ENCODE measurements around the gene KLKB1. TPM values are rescaled to one million over a fixed set of nuclear protein-coding genes. Genes with fewer than 3 reads are reported as not detected.

The KLKB1 gene
- polyA plus RNA-seq, 1 of the 3 experiments (the other 2 are of a cell fraction) = 0.12 TPM

GRCh38 chr4:186201010-186201409 lies 26.3 kb upstream of the KLKB1 start (continued):
- no peak for TF ChIP-seq CHD2 (IDR thresholded peaks at IDR 0.05; ENCODE audit: low read length, partially characterized antibody)
- TF ChIP-seq CTCF (IDR thresholded peaks at IDR 0.05) = no peak
- TF ChIP-seq MXI1 (IDR thresholded peaks at IDR 0.05; ENCODE audit: low read depth, low read length) = no peak
- no peak for TF ChIP-seq GATA2 (CRISPR knock-in tag; IDR thresholded peaks at IDR 0.05)
- TF ChIP-seq SIN3A (IDR thresholded peaks at IDR 0.05; ENCODE audit: borderline replicate concordance, low read depth, low read length) = no peak

DNA sequence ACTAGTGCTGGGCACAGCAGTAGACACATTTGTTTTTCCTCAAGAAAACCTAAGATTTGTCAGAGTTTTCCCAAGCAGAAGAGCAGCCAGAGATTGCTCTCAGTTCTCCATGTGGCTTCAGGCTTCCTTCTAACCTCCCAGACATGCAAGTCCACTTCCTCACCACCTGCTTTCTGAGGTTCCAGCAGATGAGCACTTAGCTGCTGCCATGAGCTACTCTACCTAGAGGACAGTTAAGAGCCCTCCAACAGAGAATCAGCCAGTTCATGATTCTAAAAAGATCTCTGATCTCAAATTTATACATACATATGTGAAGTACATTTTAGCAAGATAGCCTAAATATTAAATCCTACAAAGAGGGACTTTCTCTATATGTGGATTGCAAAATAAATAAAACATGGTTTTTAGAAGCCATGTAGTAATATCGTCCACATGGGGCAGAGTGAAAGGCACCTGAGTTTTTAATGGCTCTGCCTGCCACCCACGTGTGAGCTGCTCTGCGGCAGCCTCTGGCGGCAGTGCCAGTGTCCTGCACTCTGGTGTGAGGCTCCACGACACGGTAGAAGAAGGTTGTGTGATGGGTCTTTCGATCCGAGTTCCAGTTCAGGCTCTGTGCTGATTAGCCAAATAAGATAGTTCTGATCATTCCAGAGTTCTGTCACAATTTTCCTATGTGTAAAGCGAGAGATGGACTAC lies 25.6 kb upstream of the KLKB1 start:
- DNase-seq = peak; percentile 60
- Histone ChIP-seq H3K79me2 (ENCODE audit: insufficient read depth) (no peaks in the 10 kb centered on the region), H3K4me2 (no peak overlapping the region), H4K20me1 (ENCODE audit: insufficient read depth) (no peaks in the 10 kb centered on the region), H3K9ac (no peak overlapping the region), H3K4me3 (ENCODE audit: low read depth in 2 of 2, low read length in 1 of 2) (no peak overlapping the region), H3K9me2 (no peaks in the 10 kb centered on the region), H3F3A (replicated peaks; ENCODE audit: insufficient read depth) (peaks cover 28% of the 10 kb centered on the region), H3K9me3 (no peaks in the 10 kb centered on the region), H3K4me1 (ENCODE audit: control insufficient read depth in 1 of 2, insufficient read depth in 2 of 2, low read depth in 1 of 2, low read length in 1 of 2) (peaks cover 0 to 4% of the 10 kb centered on the region in 2 experiments; a peak in 1 of 4 replicates), H3K27ac (ENCODE audit: low read depth in 2 of 2, low read length in 1 of 2) (no peak overlapping the region), H3K36me3 (replicated peaks in 1 of 2; ENCODE audit: control insufficient read depth in 1 of 2, insufficient read depth in 2 of 2, low read length in 1 of 2) (peaks cover 5 to 23% of the 10 kb centered on the region in 2 experiments), H3K27me3 (ENCODE audit: insufficient read depth) (no peaks in the 10 kb centered on the region), H2AFZ (ENCODE audit: low read depth) (no peak overlapping the region)
- ChIA-PET CTCF (interaction anchor here (1.3 kb wide), 1 partner anchor 10 kb away, joined by 7 read pairs; the partner anchor contains the start of gene CYP4V2), POLR2A (interaction anchor here (1.0 kb wide), 1 partner anchor 10 kb away, joined by 4 read pairs; the partner anchor contains the start of gene CYP4V2)
- WGBS (ENCODE audit: low lambda C conversion rate) = 69% methylated on average over 4 of the region's 9 CpGs
- TF ChIP-seq YY1 (IDR thresholded peaks at IDR 0.05; ENCODE audit: low read depth) = no peak
- no peak for TF ChIP-seq JUND (IDR thresholded peaks at IDR 0.05)
- TF ChIP-seq MXI1 (IDR thresholded peaks at IDR 0.05; ENCODE audit: low read depth, low read length) = peak; percentile 51; the same call in 1 of the 2 replicates
- peak; percentile 45 for TF ChIP-seq CTCF (IDR thresholded peaks at IDR 0.05)
- peak; percentile 31; the same call in 1 of the 2 replicates for TF ChIP-seq RAD21 (IDR thresholded peaks at IDR 0.05; ENCODE audit: low read length)

Measured in SK-N-SH (cell line).